GM12865 (cell line): ENCODE data around the gene C3orf70.

Source experiments
- DNase-seq: peaks from one replicate; pipeline ENCODE4 v3.0.0; 2010; ENCODE audit warnings: low read depth
- H3K4me3 ChIP-seq: 2 replicates; pipeline ENCODE4 v1.5.1; 2011; ENCODE audit warnings: mild to moderate bottlenecking, low read depth, low read length, control low read depth
- CTCF ChIP-seq: IDR thresholded peaks from 2 replicates; pipeline ENCODE4 v1.5.1; 2011; ENCODE audit warnings: low read length, control low read depth, low read depth, inconsistent platforms; ENCODE audit not compliant: insufficient read depth; ENCODE audit errors: missing control alignments

C3orf70 gene

GRCh38 chr3:185187391-185187790 lies 34.5 kb upstream of the C3orf70 start:
- TF ChIP-seq CTCF, result no peak
- DNase-seq, result no peak
- H3K4me3 ChIP-seq, result no peak overlapping the region

GRCh38 chr3:185176750-185177359 lies 24.0 kb upstream of the C3orf70 start:
- DNase-seq, result peak; percentile 56
- no peak overlapping the region for H3K4me3 ChIP-seq
- peak; percentile 65 for TF ChIP-seq CTCF

GRCh38 chr3:185175370-185175987 lies 22.6 kb upstream of the C3orf70 start:
- no peak for TF ChIP-seq CTCF
- peak; percentile 60 for DNase-seq
- H3K4me3 ChIP-seq, result peak overlapping the region; percentile 32

GRCh38 chr3:185172086-185173049 lies 19.5 kb upstream of the C3orf70 start:
- no peak overlapping the region for H3K4me3 ChIP-seq
- no peak for DNase-seq
- no peak for TF ChIP-seq CTCF

- H3K4me3 ChIP-seq, result no peak overlapping the region
- TF ChIP-seq CTCF, result no peak
- no peak for DNase-seq
Measured at GRCh38 chr3:185164428-185165217, 11.8 kb upstream of the C3orf70 start.

- no peak overlapping the region for H3K4me3 ChIP-seq
- no peak for TF ChIP-seq CTCF
- no peak for DNase-seq
Measured at GRCh38 chr3:185162634-185163033, 9.8 kb upstream of the C3orf70 start.
